Sigmoid colon (tissue), 7 donors: ENCODE results near the gene HMGN1. TPM values are rescaled to one million over a fixed set of nuclear protein-coding genes. Genes with fewer than 3 reads are reported as not detected.

Experiments
- DNase-seq: peaks from one replicate; pipeline ENCODE4 v3.0.0-alpha.2; 2019
- H3K27ac ChIP-seq, 4 donors: fragments of 200-600 bp; sonication (generic); one replicate each; pipeline ENCODE4 v1.5.1; 2016 to 2019; ENCODE audit warnings: mild to moderate bottlenecking in 1 of 4
- H3K27me3 ChIP-seq, 3 donors: fragments of 200-600 bp; sonication (generic); one replicate each; pipeline ENCODE4 v1.5.1; 2019; ENCODE audit warnings: mild to moderate bottlenecking in 1 of 3
- H3K36me3 ChIP-seq, 4 donors: fragments of 200-600 bp; sonication (generic); one replicate each; pipeline ENCODE4 v1.5.1; 2016 to 2019
- H3K4me1 ChIP-seq, 4 donors: fragments of 200-600 bp; sonication (generic); one replicate each; pipeline ENCODE4 v1.5.1; 2017 to 2019
- H3K4me3 ChIP-seq, 4 donors: fragments of 200-600 bp; sonication (generic); one replicate each; pipeline ENCODE4 v1.5.1; 2017 to 2019; ENCODE audit warnings: mild to moderate bottlenecking in 2 of 4, moderate library complexity in 1 of 4
- H3K9me3 ChIP-seq, 4 donors: fragments of 200-600 bp in 3 of 4; sonication (generic) in 3 of 4; one replicate each; pipeline versions ENCODE4 v1.5.1 to v1.6.1; 2013 to 2019
- CTCF ChIP-seq, 4 experiments: fragments of 450-650 bp in 3 of 4; fragments of 200-600 bp in 1 of 4; IDR thresholded peaks; one replicate each; pipeline ENCODE4 v1.5.1; 2016 to 2019; ENCODE audit warnings: antibody characterized with exemption in 4 of 4, mild to moderate bottlenecking in 3 of 4, moderate library complexity in 2 of 4
- EP300 ChIP-seq, 4 donors: sonication (generic); formaldehyde crosslinking; IDR thresholded peaks; one replicate each; pipeline ENCODE4 v1.6.1; 2017; ENCODE audit warnings: antibody characterized with exemption in 4 of 4
- POLR2A ChIP-seq, 2 donors: fragments of 450-650 bp; IDR thresholded peaks; one replicate each; pipeline ENCODE4 v1.6.1; 2016; ENCODE audit warnings: antibody characterized with exemption in 2 of 2, mild to moderate bottlenecking in 2 of 2, moderate library complexity in 2 of 2
- POLR2AphosphoS5 ChIP-seq, 4 donors: sonication (generic); formaldehyde crosslinking; IDR thresholded peaks; one replicate each; pipeline ENCODE4 v1.6.1; 2017; ENCODE audit warnings: antibody characterized with exemption in 4 of 4
- WGBS, 2 donors: extraction: QIAGEN DNeasy Blood & Tissue Kit; methylation state at CpG; one replicate each; pipeline ENCODE4 v1.1.7; 2013; 5-methylcytosine and 5-hydroxymethylcytosine counted together
- intact Hi-C: fragments of 100-400 bp; cut with DNase I; formaldehyde crosslinking; loops from one replicate; pipeline ENCODE4 v1.15.1; 2023
- polyA plus RNA-seq, 3 donors: library from polyadenylated mRNA; stranded (reverse); fragments of 200-250 nt; gene quantifications; one replicate each; pipeline ENCODE4 v1.2.3, GENCODE V29; 2013
- total RNA-seq, 4 donors: library from RNA; depleted of rRNA; stranded (reverse); fragments of >200 nt; gene quantifications; one replicate each; pipeline ENCODE4 v1.1.0, GENCODE V29; 2016
- donor health status: healthy with polysubstance abuse.
- donor health status: Bipolar disorder and iron deficiency.
- donor health status: healthy.

Gene HMGN1
- total and polyA plus RNA-seq, 7 donors, result 48.2 to 191 (median 73.3) TPM

- 1% methylated on average over 71 of the region's 71 CpGs for WGBS, 2 donors
- peak overlapping the region; percentile 96 to 99 (median 96) for H3K27ac ChIP-seq
- H3K4me3 ChIP-seq, result peak overlapping the region; percentile 73 to 97 (median 82)
- peaks cover 0 to 20% (median 1%) of the 10 kb centered on the region in 4 donors for H3K36me3 ChIP-seq
- H3K9me3 ChIP-seq, result no peaks in the 10 kb centered on the region
- intact Hi-C loops, result loop anchor here (1.0 to 5.0 kb wide), 3 partner anchors 35 to 132 kb away; partner anchors contain the start of genes LCA5L and PSMG1
- TF ChIP-seq POLR2A (IDR thresholded peaks at IDR 0.05), result no peak
- TF ChIP-seq POLR2AphosphoS5 (IDR thresholded peaks at IDR 0.05), result no peak
- TF ChIP-seq EP300 (IDR thresholded peaks at IDR 0.05), result no peak
- TF ChIP-seq CTCF (IDR thresholded peaks at IDR 0.05), result no peak
- peaks cover 0 to 31% (median 22%) of the 10 kb centered on the region in 4 donors for H3K4me1 ChIP-seq
- DNase-seq, result peak; percentile 70
- H3K27me3 ChIP-seq, result no peaks in the 10 kb centered on the region
These were observed 35.8 kb downstream of the HMGN1 start for GRCh38 chr21:39313042-39313570.

- TF ChIP-seq POLR2A (IDR thresholded peaks at IDR 0.05) (no peak), POLR2AphosphoS5 (IDR thresholded peaks at IDR 0.05) (peak in 2 of 4 donors; percentile 39 to 40), EP300 (IDR thresholded peaks at IDR 0.05) (no peak), CTCF (IDR thresholded peaks at IDR 0.05) (no peak)
- Histone ChIP-seq H3K4me3 (peak overlapping the region; percentile 73 to 97 (median 82)), H3K4me1 (peaks cover 0 to 35% (median 22%) of the 10 kb centered on the region in 4 donors), H3K36me3 (peaks cover 0 to 27% (median 1%) of the 10 kb centered on the region in 4 donors), H3K27me3 (no peaks in the 10 kb centered on the region), H3K9me3 (no peaks in the 10 kb centered on the region), H3K27ac (peak overlapping the region; percentile 96 to 99 (median 96))
- peak; percentile 96 for DNase-seq
- intact Hi-C loops, result loop anchor here (1.0 to 5.0 kb wide), 3 partner anchors 36 to 132 kb away; partner anchors contain the start of genes LCA5L and PSMG1
- WGBS, 2 donors, result 1 to 2% methylated on average over 64 to 65 of the region's 65 CpGs
These were observed 36.5 kb downstream of the HMGN1 start for GRCh38 chr21:39312112-39313041.

GRCh38 chr21:39311164-39311563 lies 37.7 kb downstream of the HMGN1 start:
- Histone ChIP-seq H3K4me1 (peaks cover 0 to 35% (median 22%) of the 10 kb centered on the region in 4 donors), H3K27me3 (no peaks in the 10 kb centered on the region), H3K36me3 (peaks cover 0 to 27% (median 1%) of the 10 kb centered on the region in 4 donors), H3K4me3 (no peak overlapping the region), H3K9me3 (no peaks in the 10 kb centered on the region), H3K27ac (peak overlapping the region in 1 of 4 donors; percentile 96)
- DNase-seq, result no peak
- no peak for TF ChIP-seq EP300 (IDR thresholded peaks at IDR 0.05)
- no peak for TF ChIP-seq POLR2AphosphoS5 (IDR thresholded peaks at IDR 0.05)
- no peak for TF ChIP-seq POLR2A (IDR thresholded peaks at IDR 0.05)
- no peak for TF ChIP-seq CTCF (IDR thresholded peaks at IDR 0.05)
- intact Hi-C loops, result loop anchor here (5.0 kb wide), 1 partner anchor 129 kb away; the partner anchor contains the start of gene PSMG1
- WGBS, 2 donors, result 84 to 95% methylated on average over 7 of the region's 7 CpGs

GRCh38 chr21:39307466-39307865 lies 41.4 kb downstream of the HMGN1 start:
- H3K9me3 ChIP-seq, result no peaks in the 10 kb centered on the region
- peaks cover 0 to 28% (median 14%) of the 10 kb centered on the region in 4 donors for H3K4me1 ChIP-seq
- no peak for DNase-seq
- peaks cover 4 to 44% (median 6%) of the 10 kb centered on the region in 4 donors for H3K36me3 ChIP-seq
- TF ChIP-seq POLR2AphosphoS5 (IDR thresholded peaks at IDR 0.05) (no peak), CTCF (IDR thresholded peaks at IDR 0.05) (no peak), EP300 (IDR thresholded peaks at IDR 0.05) (no peak), POLR2A (IDR thresholded peaks at IDR 0.05) (no peak)
- intact Hi-C loops, result no loop called here
- no peaks in the 10 kb centered on the region for H3K27me3 ChIP-seq
- H3K4me3 ChIP-seq, result no peak overlapping the region
- H3K27ac ChIP-seq, result peak overlapping the region in 1 of 4 donors; percentile 2
- WGBS, 2 donors, result 22 to 65% methylated on average over 1 of the region's 1 CpG
